Neural crest cell (in vitro differentiated cells): Measurements from ENCODE around the gene POLR2J. TPM values are rescaled to one million over a fixed set of nuclear protein-coding genes. Genes with fewer than 3 reads are reported as not detected.

Experiments used
- DNase-seq: peaks from one replicate; pipeline ENCODE4 v3.0.0; 2021; ENCODE audit warnings: low read depth, mixed read lengths, low spot score
- H3K27ac Mint-ChIP-seq: one replicate; pipeline ENCODE4 v1.8.0; 2021; ENCODE audit warnings: mild to moderate bottlenecking, mixed read lengths; ENCODE audit not compliant: unreplicated experiment
- H3K27me3 Mint-ChIP-seq: 2 replicates; pipeline ENCODE4 v1.8.0; 2021; ENCODE audit warnings: low read depth, mild to moderate bottlenecking, mixed read lengths
- H3K36me3 Mint-ChIP-seq: 2 replicates; pipeline ENCODE4 v1.8.0; 2021; ENCODE audit warnings: low read depth, mild to moderate bottlenecking, mixed read lengths
- H3K4me1 Mint-ChIP-seq: 2 replicates; pipeline ENCODE4 v1.8.0; 2021; ENCODE audit warnings: mixed read lengths
- H3K4me3 Mint-ChIP-seq: one replicate; pipeline ENCODE4 v1.8.0; 2021; ENCODE audit warnings: mild to moderate bottlenecking, mixed read lengths
- H3K9me3 Mint-ChIP-seq: 2 replicates; pipeline ENCODE4 v1.8.0; 2021; ENCODE audit warnings: mixed read lengths
- CTCF ChIP-seq: fragments of 200-600 bp; sonication (generic); conservative IDR thresholded peaks from 2 replicates; pipeline ENCODE4 v1.5.0; 2021; ENCODE audit warnings: antibody characterized with exemption, mild to moderate bottlenecking
- total RNA-seq: library from RNA; stranded (reverse); gene quantifications from 2 replicates; pipeline ENCODE4 v1.2.1, GENCODE V29; 2021

The POLR2J gene
- total RNA-seq, 1 donor from 2014 or later = 61.1 TPM

- Mint-ChIP-seq H3K4me1 (peaks cover 11% of the 10 kb centered on the region), H3K4me3 (no peak overlapping the region), H3K27ac (no peak overlapping the region), H3K36me3 (peaks cover 2% of the 10 kb centered on the region), H3K9me3 (no peaks in the 10 kb centered on the region), H3K27me3 (no peaks in the 10 kb centered on the region)
- no peak for TF ChIP-seq CTCF
- no peak for DNase-seq
Measured at GRCh38 chr7:102450242-102450641, 28.5 kb downstream of the POLR2J start.

- TF ChIP-seq CTCF = no peak
- H3K9me3 Mint-ChIP-seq = no peaks in the 10 kb centered on the region
- peaks cover 11% of the 10 kb centered on the region for H3K4me1 Mint-ChIP-seq
- no peak overlapping the region for H3K27ac Mint-ChIP-seq
- no peaks in the 10 kb centered on the region for H3K27me3 Mint-ChIP-seq
- H3K36me3 Mint-ChIP-seq = peaks cover 5% of the 10 kb centered on the region
- no peak for DNase-seq
- H3K4me3 Mint-ChIP-seq = no peak overlapping the region
Measured at GRCh38 chr7:102449136-102449535, 29.6 kb downstream of the POLR2J start.

DNA sequence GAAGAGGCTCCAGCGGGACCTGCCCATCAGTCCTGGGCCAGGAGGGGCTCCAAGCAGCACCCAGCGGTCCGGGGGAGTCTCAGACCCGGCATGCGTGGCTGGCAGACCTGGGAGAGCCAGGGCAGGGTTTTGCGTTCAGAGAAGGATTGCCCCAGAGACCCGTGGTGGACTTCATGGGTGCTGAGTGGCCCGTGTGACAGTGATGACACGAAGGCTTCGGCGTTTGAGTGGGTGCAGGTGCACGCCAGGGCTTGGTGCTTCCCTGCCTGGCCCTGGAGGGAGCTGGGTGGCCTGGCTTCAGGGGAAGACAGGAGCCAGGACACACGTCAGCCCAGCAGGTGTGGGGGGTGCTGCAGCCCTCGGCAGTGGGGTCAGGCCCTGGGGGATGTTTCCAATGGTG is 31.4 kb downstream of the POLR2J start:
- H3K36me3 Mint-ChIP-seq = peaks cover 5% of the 10 kb centered on the region
- H3K9me3 Mint-ChIP-seq = no peaks in the 10 kb centered on the region
- peaks cover 11% of the 10 kb centered on the region for H3K4me1 Mint-ChIP-seq
- H3K4me3 Mint-ChIP-seq = no peak overlapping the region
- DNase-seq = no peak
- no peak overlapping the region for H3K27ac Mint-ChIP-seq
- no peak for TF ChIP-seq CTCF
- no peaks in the 10 kb centered on the region for H3K27me3 Mint-ChIP-seq

DNA sequence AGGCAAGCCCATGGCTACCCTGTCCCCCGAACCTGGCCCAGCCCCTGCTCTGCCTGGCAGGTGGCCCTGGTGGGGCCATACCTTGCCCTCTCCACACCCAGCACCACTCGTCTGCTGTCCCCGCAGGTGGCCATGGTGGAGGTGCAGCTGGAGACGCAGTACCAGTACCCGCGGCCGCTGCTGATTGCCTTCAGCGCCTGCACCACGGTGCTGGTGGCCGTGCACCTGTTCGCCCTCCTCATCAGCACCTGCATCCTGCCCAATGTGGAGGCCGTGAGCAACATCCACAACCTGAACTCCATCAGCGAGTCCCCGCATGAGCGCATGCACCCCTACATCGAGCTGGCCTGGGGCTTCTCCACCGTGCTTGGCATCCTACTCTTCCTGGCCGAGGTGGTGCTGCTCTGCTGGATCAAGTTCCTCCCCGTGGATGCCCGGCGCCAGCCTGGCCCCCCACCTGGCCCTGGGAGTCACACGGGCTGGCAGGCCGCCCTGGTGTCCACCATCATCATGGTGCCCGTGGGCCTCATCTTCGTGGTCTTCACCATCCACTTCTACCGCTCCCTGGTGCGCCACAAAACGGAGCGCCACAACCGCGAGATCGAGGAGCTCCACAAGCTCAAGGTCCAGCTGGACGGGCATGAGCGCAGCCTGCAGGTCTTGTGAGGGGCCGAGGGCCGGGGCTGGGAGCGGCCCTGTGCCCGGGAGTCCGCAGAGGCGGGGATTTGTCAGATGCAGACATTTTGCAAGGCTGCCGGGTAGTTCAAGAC is 32.1 kb downstream of the POLR2J start:
- H3K27me3 Mint-ChIP-seq = no peaks in the 10 kb centered on the region
- no peak for TF ChIP-seq CTCF
- peak overlapping the region; percentile 43 for H3K27ac Mint-ChIP-seq
- H3K9me3 Mint-ChIP-seq = no peaks in the 10 kb centered on the region
- DNase-seq = no peak
- H3K4me1 Mint-ChIP-seq = peaks cover 11% of the 10 kb centered on the region
- peaks cover 8% of the 10 kb centered on the region for H3K36me3 Mint-ChIP-seq
- no peak overlapping the region for H3K4me3 Mint-ChIP-seq

- no peak overlapping the region for H3K4me3 Mint-ChIP-seq
- no peaks in the 10 kb centered on the region for H3K9me3 Mint-ChIP-seq
- peaks cover 7% of the 10 kb centered on the region for H3K36me3 Mint-ChIP-seq
- H3K27me3 Mint-ChIP-seq = no peaks in the 10 kb centered on the region
- TF ChIP-seq CTCF = no peak
- H3K4me1 Mint-ChIP-seq = peaks cover 9% of the 10 kb centered on the region
- peak overlapping the region; percentile 75 for H3K27ac Mint-ChIP-seq
- no peak for DNase-seq
Measured at GRCh38 chr7:102445674-102446071, 33.0 kb downstream of the POLR2J start.
